ENCODE measurements around the gene EPS15. TPM values are rescaled to one million over a fixed set of nuclear protein-coding genes. Genes with fewer than 3 reads are reported as not detected.

Gene EPS15
- total RNA-seq, 2 donors from 2014 or later: 40.3 to 55.8 TPM

GRCh38 chr1:51558375-51558924, 39.4 kb upstream of the EPS15 start:
- TF ChIP-seq CTCF (IDR thresholded peaks at IDR 0.05): no peak

GRCh38 chr1:51557168-51557567, 38.1 kb upstream of the EPS15 start:
- intact Hi-C loops (cut with DNase I): no loop called here
- TF ChIP-seq CTCF (IDR thresholded peaks at IDR 0.05): no peak

More at GRCh38 chr1:51558375-51558924, 39.4 kb upstream of the EPS15 start:
- no peak for DNase-seq
- no peaks in the 10 kb centered on the region for H3K27me3 ChIP-seq
- H3K27ac ChIP-seq: no peak overlapping the region
- no peaks in the 10 kb centered on the region for H3K9me3 ChIP-seq
- no peaks in the 10 kb centered on the region for H3K36me3 ChIP-seq
- H3K4me1 ChIP-seq: no peaks in the 10 kb centered on the region
- no peak overlapping the region for H3K9ac ChIP-seq (ENCODE audit: low read depth in 2 of 2, low read length in 2 of 2)
- intact Hi-C loops (cut with DNase I): no loop called here
- no peak overlapping the region for H3K4me3 ChIP-seq

GRCh38 chr1:51555866-51556619, 37.0 kb upstream of the EPS15 start:
- no peaks in the 10 kb centered on the region for H3K4me1 ChIP-seq
- no peaks in the 10 kb centered on the region for H3K27me3 ChIP-seq
- H3K4me3 ChIP-seq: no peak overlapping the region
- no peak overlapping the region for H3K9ac ChIP-seq (ENCODE audit: low read depth in 2 of 2, low read length in 2 of 2)
- no peak for DNase-seq
- TF ChIP-seq CTCF (IDR thresholded peaks at IDR 0.05): no peak
- H3K36me3 ChIP-seq: no peaks in the 10 kb centered on the region
- intact Hi-C loops (cut with DNase I): no loop called here
- H3K27ac ChIP-seq: no peak overlapping the region
- H3K9me3 ChIP-seq: no peaks in the 10 kb centered on the region

More at GRCh38 chr1:51557168-51557567, 38.1 kb upstream of the EPS15 start:
- DNase-seq: no peak
- H3K27ac ChIP-seq: no peak overlapping the region
- no peak overlapping the region for H3K9ac ChIP-seq (ENCODE audit: low read depth in 2 of 2, low read length in 2 of 2)
- H3K4me1 ChIP-seq: no peaks in the 10 kb centered on the region
- H3K36me3 ChIP-seq: no peaks in the 10 kb centered on the region
- H3K4me3 ChIP-seq: no peak overlapping the region
- H3K27me3 ChIP-seq: no peaks in the 10 kb centered on the region
- no peaks in the 10 kb centered on the region for H3K9me3 ChIP-seq

- Histone ChIP-seq H3K9me3 (no peaks in the 10 kb centered on the region), H3K9ac (ENCODE audit: low read depth in 2 of 2, low read length in 2 of 2) (no peak overlapping the region)
- intact Hi-C loops (cut with DNase I): no loop called here
Measured at GRCh38 chr1:51553911-51554310, 34.8 kb upstream of the EPS15 start.

More at GRCh38 chr1:51553911-51554310, 34.8 kb upstream of the EPS15 start:
- no peak for TF ChIP-seq CTCF (IDR thresholded peaks at IDR 0.05)
- Histone ChIP-seq H3K27ac (no peak overlapping the region), H3K36me3 (no peaks in the 10 kb centered on the region), H3K4me1 (no peaks in the 10 kb centered on the region), H3K27me3 (no peaks in the 10 kb centered on the region), H3K4me3 (no peak overlapping the region)
- no peak for DNase-seq
